Mesenteric fat pad (tissue), 1 donor: Measurements from ENCODE around the gene FAM222A. TPM values are rescaled to one million over a fixed set of nuclear protein-coding genes. Genes with fewer than 3 reads are reported as not detected.

ENCODE experiments used
- DNase-seq: peaks from one replicate; pipeline ENCODE4 v3.0.0-alpha.2; 2020; ENCODE audit warnings: low spot score
- total RNA-seq: library from RNA; stranded (reverse); fragmentation: NEBNext Ultra II Directional; extraction: Animal tissue kit (Norgen Biotek cat#: 25700); gene quantifications from one replicate; pipeline ENCODE4 v1.2.1, GENCODE V29; 2021
- donor health status: DM: yes; HTN: yes; CAD: no.

Gene FAM222A
- total RNA-seq, 1 donor from 2014 or later, result 2.7 TPM

DNA sequence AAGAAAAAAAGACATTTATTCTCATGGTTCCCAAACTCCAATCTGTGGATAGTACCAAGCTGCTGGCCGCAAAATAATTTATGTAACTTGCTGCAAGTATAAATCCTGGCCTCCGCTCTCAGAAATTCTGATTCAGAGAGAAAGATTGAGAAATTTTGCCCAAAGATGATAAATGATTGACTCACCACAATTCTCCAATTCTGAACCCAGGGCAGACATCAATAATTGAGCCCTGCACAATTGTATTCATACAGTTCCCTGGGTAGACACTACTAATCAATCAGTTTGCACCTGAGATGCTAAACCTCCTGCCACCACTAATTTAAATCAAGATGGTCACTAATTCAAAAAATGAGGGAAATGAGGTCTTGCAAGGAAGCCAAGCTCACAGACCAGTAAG, 81.4 kb downstream of the FAM222A start:
- DNase-seq, result no peak

DNA sequence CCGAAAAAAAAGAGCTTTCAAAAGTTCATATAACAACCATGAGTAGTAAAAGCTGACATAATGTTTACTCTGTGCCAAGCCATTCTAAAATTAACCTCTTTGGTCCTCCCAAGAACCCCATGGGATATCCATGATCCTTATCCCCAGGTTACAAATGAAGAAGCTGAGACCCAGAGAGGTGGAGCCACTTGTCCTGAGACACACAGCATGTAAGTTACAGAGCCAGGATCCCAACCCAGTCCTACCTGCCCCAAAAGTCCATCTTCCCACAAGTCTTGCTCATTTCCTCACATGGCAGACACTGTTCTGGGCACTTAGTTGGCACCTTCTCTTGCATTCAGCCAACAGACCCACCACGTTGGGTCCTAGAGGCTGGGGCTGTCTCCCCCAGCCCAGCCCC, 82.4 kb downstream of the FAM222A start:
- no peak for DNase-seq

DNA sequence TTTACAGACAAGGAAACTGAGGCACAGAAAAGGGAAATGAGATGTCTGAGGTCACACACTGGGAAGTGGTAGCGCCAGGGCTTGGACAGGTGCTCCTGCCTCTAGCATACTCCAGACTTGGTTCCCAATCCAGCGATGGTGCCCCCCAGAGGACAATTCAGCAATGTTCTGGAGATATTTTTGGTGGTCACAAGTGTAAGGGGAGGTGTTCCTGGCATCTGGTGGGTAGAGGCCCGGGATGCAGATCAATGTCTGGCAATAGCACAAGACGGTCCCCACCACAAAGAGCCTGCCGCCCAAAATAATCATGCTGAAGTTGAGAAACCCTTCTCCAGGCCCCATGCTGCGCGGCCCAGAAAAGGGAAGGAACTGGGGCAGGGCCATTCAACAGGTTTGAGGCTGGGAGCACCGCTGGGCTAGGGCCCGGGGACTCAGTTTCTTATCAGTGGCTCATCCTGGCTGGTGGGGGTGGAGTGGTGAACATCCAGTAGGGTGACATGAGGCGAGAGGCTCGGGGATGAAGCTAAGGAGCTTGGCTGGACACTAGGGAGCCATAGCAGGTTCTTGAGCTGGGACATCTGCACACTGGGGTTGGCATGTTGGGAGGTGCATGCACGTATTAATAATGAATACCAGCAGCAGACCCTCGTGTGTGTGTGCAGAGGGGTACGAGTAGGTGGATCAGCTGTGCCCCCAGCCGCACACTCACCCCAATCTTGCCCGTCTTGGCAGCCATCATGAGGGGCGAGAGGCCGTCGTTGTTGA, 84.5 kb downstream of the FAM222A start:
- DNase-seq, result no peak

DNA sequence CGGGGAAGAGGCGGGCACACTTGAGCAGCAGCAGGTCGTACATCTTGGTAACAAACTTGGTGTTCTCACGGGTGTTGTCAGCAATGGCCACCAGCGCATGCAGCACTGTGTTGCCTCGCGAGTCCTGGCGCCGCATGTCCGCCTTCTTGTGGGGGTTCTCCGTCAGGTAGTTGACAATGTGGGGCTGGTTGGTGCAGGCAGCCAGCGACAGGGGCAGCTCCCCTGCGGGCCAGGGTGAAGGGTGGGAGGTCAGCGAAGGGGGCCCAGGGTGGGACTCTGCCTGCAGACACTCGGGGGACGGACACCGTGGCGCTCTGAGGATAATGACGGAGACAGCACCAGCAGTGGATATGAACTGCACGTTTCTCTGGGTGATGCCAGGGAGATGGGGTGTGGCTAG, 85.1 kb downstream of the FAM222A start:
- no peak for DNase-seq

DNA sequence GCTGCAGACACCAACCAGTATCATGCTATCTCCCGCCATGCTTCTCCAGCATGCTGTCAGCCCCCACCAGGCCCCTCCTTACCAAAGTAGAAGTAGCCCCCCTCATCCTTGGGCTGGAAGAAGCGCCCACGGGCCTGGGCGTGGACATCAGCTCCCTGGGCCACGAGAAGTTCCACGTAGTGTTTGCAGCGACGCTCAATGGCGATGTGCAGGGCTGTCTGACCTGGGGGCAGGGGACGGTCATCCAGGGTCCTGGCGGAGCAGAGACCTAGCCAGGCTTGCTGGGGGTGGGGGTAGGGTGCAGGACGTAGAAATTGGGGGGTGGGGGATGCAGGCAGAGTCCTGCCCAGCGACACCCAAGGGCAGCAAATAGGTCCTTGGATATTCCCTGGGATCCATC, 86.9 kb downstream of the FAM222A start:
- no peak for DNase-seq

DNA sequence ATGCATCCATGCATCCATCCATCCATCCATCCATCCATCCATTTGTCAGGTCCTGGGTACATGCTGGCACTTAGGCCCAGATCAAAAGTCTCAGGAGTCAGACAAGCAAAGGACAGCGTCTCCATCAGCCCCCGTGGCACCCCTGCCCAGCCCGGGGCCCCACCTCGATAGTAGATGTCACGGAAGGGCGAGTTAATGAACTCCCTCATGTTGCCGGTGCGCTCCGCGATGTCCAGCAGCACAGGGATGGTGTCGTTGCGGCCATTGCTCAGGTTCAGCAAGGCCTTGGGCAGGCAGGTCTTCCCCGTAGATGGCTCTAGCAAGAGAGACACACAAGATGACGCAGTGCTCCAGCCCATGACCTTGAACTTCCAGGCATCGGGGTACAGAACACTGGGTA, 89.2 kb downstream of the FAM222A start:
- DNase-seq, result no peak

DNA sequence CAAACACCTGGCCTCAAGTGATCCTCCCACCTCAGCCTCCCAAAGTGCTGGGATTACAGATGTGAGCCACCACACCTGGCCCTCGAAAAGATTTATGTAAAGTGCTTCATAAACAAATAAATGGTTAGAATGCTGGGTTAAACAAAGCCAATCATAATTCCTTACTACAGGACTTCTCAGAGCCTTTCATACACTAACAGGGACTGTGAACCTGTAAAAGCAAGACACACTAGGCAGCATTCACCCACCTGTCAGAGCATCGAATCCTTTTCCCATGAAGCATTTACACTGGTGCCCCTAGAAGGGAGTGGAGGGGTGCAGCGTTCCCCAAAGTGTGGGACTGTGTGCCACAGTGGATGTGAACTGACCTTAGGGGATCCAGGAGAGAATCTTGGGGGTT, 90.1 kb downstream of the FAM222A start:
- no peak for DNase-seq

DNA sequence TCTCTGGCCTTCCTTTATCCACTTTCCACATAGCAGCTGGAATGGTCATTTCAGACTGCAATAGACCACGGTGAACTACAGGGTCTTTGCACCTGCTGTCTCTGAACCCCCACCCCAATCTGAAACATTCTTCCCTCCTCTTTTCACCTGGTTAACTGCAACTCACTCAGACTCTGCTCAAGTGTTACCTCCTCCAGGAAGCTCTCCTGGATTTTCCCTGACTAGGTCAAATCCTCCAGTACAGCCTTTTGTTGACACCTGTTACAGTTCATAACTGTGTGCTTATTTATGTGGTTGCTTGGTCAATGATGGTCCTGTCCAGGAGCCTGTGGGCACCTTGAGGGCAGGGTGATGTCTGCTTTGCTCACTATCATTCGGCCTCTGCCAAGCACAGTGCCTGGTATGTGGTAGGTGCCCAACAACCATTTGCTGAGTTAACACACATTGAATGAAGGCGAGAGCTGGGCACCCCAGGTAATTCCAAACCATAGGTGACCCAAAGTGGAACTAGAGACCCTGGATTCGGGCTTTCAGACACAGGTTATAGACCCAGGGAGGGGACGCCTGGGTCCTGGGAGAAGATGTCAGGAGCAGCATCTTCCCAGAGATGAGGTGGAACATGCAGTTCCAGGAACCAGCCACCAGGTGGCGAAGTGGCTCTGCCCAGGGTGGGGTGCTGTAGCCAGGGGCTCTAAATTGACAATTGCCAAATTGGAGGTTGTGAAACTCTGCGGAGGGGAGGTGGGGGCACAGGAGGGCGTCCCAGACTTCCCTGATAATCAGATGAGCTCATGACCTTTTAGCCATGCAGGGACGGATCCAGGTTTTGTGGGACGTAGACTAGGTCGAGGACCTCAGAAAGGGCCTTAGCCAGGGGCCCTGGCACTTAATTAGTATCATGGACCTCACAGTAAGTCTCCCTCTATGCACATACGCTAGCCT, 91.5 kb downstream of the FAM222A start:
- peak; percentile 92 for DNase-seq

DNA sequence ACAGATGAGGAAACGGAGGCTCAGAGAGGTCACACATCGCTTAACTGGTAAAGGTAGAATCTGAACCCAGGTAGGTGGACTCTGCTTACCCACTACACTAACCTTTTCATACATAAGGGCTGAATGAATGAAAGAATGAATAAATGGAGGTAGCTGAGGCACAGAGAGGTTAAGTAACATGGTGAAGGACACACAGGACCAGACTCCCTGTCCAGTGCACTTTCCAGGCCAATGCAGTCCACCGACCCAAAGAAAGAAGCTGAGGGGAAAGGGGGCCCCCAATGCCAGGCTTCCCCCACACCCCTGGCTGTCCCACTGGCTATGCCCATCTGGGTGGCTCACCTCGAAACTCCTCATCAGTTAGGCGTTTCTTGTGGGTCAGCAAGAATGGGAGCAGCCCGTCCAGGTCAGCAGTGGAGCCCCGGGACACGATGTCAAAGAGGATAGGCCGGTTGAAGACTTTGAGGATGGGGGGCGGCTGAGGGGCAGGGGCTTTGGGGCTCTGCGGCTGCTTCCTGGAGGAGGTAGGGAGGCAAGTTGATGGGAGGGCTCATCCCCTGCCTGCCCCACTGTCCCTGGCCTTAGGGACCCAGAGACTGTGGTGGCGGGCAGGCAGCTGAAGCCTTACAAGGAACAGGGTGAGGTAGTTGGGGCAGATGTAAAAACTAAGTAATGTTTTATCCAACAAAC, 94.5 kb downstream of the FAM222A start:
- no peak for DNase-seq

DNA sequence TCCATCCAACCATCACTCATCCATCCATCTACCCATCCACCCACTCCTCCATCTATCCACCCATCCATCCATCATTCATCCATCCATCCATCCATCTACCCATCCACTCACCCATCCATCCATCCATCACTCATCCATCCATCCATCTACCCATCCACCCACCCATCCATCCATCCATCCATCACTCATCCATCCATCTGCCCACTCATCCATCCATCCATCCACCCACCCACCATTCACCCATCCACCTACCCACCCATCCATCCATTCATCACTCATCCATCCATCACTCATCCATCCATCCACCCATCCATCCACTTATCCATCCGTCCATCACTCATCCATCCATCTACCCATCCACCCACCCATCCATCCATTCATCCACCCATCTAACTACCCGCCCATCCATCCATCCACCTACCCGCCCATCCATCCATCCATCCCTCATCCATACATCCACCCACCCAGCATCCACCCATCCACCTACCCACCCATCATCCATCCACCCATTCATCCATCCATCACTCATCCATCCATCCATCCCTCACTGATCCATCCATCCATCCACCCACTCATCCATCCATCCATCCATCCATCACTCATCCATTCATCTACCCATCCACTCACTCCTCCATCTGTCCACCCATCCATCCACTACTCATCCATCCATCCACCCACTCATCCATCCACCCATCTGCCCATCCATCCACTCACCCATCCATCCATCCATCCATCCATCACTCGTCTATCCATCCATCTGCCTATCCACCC, 95.4 kb downstream of the FAM222A start:
- no peak for DNase-seq

DNA sequence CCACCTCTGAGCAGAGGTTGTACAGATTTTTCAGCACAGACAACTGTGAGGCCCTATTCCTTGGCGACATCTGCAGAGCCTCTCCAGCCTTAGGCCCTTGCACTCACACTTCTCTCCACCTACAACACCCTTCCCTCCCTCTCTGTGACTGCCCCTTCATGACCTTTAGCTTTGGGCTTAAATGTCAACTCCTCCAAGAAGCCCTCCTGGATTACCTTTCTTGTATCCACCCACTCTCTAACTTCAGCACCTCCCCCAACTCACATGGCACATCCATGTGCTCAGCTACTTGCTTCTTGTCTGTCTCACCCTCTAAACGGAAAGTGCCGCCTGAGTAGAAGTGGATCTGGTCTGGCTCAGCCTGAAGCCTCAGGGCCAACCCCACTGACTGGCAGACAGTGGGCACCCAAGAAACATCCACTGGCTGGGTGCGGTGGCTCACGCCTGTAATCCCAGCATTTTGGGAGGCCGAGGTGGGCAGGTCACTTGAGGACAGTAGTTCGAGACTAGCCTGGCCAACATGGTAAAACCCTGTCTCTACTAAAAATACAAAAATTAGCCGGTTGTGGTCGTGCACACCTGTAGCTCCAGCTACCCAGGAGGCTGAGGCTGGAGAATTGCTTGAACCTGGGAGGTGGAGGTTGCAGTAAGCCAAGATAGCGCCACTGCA, 97.5 kb downstream of the FAM222A start:
- no peak for DNase-seq

DNA sequence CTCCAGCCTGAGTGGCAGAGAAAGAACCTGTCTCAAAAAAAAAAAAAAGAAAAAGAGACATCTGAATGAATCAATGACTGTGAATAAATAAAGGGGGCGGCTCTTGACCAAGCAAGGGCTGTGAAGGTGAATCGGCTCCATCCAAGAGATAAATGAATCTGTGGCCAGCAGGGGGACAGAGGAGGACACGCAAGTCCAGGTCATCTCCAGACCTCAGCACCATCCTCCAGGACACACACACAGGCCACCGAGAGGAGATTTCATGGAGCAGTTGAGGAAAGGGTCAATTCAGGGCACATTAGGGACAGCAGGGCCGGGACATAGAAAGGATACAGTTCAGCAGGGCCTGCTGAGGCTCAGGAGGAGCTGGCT, 98.0 kb downstream of the FAM222A start:
- no peak for DNase-seq

DNA sequence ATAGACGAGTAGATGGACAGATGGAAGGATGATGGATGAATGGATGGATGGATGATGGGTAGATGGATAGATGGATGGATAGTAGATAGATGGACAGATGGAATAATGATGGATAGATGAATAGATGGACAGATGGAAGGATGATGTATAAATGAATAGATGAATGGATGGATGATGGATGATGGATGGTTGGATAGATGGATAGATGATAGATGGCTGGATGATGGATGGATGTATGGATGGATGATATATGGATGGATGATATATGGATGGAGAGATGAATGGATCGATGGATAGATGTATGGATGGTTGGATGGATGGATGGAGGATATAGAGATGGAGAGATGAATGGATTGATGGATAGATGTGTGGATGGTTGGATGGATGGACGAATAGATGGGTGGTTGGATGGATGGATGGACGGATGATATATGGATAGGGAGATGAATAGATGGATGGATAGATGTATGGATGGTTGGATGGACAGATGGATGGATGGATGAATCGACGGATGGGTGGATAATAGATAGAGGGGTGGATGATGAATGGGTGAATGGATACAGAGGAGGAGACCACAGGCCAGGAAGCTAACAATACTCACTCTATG, 100.3 kb downstream of the FAM222A start:
- DNase-seq, result no peak

DNA sequence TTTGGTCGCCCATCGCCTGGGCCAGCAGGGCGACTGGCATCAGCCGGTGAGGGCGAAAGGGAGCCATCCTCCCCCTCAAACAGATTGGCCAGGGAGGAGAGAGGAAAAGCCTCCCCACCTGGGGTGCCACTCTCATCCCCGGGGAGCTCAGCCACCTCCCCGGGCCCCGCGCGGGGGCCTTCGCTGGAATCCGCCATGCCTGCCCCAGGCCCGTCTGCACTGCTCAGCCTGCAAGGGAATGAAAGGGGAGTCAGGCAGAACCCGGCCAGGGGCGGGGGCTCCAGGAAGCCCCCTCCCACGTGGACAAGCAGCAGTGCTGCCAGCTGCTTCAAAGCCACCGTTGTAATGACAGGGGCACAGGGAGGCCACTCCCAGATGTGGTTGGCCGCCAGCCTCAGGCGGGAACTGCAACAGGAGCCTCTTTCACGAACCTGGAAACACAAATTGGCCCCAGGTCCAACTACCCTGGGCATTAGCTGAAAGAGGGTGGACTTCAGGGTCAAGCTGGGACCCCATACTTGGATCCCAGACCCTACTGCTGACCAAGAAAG, 101.0 kb downstream of the FAM222A start:
- no peak for DNase-seq

DNA sequence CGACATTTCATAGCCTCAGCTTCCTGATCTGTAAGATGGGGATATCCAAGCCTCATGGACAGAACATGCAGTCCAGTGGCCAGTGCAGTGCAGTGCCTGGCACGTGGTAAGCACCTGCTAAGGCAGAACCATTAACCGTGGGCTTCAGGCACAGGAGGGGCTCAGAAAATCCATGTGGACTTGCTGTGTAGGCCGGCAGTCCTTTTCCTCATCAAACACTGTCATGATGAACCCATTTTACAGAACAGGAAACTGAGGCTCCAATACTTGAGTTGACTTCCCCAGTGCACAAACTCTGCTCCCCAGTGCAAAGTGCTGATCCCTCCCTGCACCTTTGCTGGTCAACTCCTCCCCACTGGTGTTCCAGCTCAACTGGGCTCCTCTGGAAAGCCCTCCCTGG, 101.6 kb downstream of the FAM222A start:
- no peak for DNase-seq

DNA sequence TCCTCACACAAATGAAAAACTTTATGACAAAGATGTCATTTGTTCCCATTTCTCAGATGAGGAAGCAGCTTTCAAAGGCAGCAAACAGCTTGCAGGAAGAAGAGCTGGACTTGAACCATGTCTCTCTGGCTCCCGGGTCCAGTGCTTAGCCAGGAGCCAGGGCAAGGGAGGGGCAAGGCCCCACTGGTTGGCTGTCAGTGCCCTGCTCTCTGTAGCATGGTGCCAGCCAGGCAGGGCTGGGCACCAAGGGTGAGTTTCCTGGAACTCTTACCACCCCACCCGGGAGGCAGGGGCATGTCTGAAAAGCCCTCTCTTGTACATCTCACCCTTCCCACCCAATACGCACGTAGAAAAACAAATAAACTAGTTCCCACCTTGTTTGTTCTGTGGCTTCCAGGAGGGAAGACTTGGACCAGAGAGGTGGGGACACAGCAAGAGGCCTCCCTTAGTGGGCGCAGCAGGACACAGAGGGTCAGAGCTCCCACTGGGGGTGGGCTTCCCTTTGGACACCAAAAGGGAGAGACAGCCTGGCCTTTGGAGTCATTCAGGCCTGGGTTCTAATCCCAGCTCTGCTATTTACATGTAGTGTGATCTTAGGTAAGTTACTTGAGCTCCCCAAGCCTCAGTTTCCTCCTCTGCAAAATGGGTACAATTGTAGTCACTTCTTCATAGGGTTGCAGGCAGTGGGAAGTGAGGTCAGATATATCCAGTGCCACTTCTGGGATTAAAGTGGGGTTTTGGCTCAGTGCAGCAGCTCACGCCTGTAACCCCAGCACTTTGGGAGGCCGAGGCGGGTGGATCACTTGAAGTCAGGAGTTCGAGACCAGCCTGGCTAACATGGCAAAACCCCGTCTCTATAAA, 102.4 kb downstream of the FAM222A start:
- no peak for DNase-seq

DNA sequence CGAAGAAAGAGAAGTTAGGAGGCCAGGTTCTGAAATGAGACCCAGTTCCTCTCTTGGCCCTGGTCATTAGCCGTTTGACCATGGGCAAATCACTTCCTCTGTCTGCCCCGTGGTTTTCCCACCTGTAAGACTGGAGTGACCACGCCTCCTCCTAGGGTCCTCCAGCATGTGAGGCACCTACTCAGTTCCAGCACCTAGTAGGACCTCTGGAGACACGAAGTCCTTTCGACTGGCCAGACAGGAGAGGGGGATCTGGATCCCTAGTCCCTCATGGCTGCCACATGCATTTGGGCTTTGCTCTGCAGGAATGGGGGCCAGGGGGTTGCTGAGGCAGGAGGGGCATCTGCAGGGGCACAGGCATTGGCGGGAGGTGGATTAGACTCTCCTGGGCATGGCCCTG, 103.2 kb downstream of the FAM222A start:
- no peak for DNase-seq

DNA sequence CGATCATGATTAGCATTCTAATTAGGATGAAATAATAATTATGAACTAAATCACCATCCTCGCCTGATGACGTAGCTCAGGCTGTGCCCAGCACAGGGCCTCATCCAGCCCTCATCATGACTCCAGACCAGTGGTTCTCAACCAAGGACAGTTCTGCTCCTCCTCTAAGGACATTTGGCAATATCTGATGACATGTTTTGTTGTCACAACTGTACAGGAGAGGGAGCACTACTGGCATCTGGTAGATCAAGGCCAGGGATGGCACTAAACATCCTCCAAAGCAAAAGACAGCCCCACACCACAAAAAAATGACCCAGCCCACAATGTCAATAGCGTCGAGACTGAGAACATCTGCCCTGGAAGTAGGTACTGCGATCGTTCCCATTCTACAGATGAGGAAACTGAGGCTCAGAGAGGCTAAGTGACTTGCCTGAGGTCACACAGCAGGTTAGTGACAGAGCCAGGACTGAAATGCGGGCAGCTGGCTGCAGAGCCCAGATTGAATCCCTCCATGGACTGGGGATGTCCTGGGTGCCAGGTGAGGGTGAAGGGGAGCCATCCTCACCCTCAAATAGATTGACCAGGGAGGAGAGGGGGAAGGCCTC, 104.1 kb downstream of the FAM222A start:
- no peak for DNase-seq
